ENCODE results near the gene HEY2. TPM values are rescaled to one million over a fixed set of nuclear protein-coding genes. Genes with fewer than 3 reads are reported as not detected.
"Not testable (repeated sequence)": the region's sequence is repeated elsewhere in the genome, so short reads cannot be mapped to it uniquely, and the experiment has no call there.

Gene HEY2
- total RNA-seq, 1 donor from 2014 or later = 57.5 TPM

- intact Hi-C loops (cut with DNase I) = loop anchor here (1.0 to 5.0 kb wide), 3 partner anchors 10 to 166 kb away; partner anchors contain the start of gene HINT3
- peak; percentile 94 for ATAC-seq
- peak; percentile 91 for DNase-seq (ENCODE audit: missing footprints)
Measured at GRCh38 chr6:125790358-125791150, 41.1 kb downstream of the HEY2 start, which contains the start of gene NCOA7. NCOA7 (plus strand) TSS chr6:125790960; CDS start chr6:125815355, 24,395 bp downstream.

GRCh38 chr6:125791151-125791819 is 41.9 kb downstream of the HEY2 start:
- intact Hi-C loops (cut with DNase I) = loop anchor here (2.0 to 5.0 kb wide), 2 partner anchors 56 to 166 kb away; partner anchors contain the start of gene HINT3
- no peak for DNase-seq (ENCODE audit: missing footprints)
- ATAC-seq = peak; percentile 45

GRCh38 chr6:125791820-125792165 is 42.4 kb downstream of the HEY2 start:
- ATAC-seq = no peak
- intact Hi-C loops (cut with DNase I) = loop anchor here (2.0 to 5.0 kb wide), 2 partner anchors 56 to 165 kb away; partner anchors contain the start of gene HINT3
- DNase-seq (ENCODE audit: missing footprints) = no peak

GRCh38 chr6:125792172-125792571 is 42.7 kb downstream of the HEY2 start:
- intact Hi-C loops (cut with DNase I) = loop anchor here (5.0 kb wide), 1 partner anchor 55 kb away; no protein-coding TSS in a partner anchor
- ATAC-seq = no peak

GRCh38 chr6:125792680-125793079 is 43.2 kb downstream of the HEY2 start:
- ATAC-seq = no peak
- intact Hi-C loops (cut with DNase I) = loop anchor here (5.0 kb wide), 1 partner anchor 55 kb away; no protein-coding TSS in a partner anchor
- no peak for DNase-seq (ENCODE audit: missing footprints)

More at GRCh38 chr6:125792172-125792571, 42.7 kb downstream of the HEY2 start:
- DNase-seq (ENCODE audit: missing footprints) = no peak

GRCh38 chr6:125793280-125793679 is 43.8 kb downstream of the HEY2 start:
- no peak for DNase-seq (ENCODE audit: missing footprints)
- no peak for ATAC-seq
- intact Hi-C loops (cut with DNase I) = loop anchor here (5.0 kb wide), 1 partner anchor 54 kb away; no protein-coding TSS in a partner anchor

GRCh38 chr6:125793863-125794262 is 44.4 kb downstream of the HEY2 start:
- ATAC-seq (no peak), DNase-seq (ENCODE audit: missing footprints) (no peak)
- intact Hi-C loops (cut with DNase I) = loop anchor here (5.0 kb wide), 1 partner anchor 53 kb away; no protein-coding TSS in a partner anchor

- ATAC-seq (no peak), DNase-seq (ENCODE audit: missing footprints) (no peak)
- intact Hi-C loops (cut with DNase I) = loop anchor here (5.0 kb wide), 1 partner anchor 53 kb away; no protein-coding TSS in a partner anchor
Measured at GRCh38 chr6:125794342-125795137, 45.1 kb downstream of the HEY2 start.

GRCh38 chr6:125795301-125795700 is 45.9 kb downstream of the HEY2 start:
- no peak for DNase-seq (ENCODE audit: missing footprints)
- no peak for ATAC-seq
- intact Hi-C loops (cut with DNase I) = no loop called here

GRCh38 chr6:125797120-125797885 is 47.9 kb downstream of the HEY2 start:
- no peak for ATAC-seq

GRCh38 chr6:125797886-125798444 is 48.5 kb downstream of the HEY2 start:
- intact Hi-C loops (cut with DNase I) = no loop called here
- no peak for ATAC-seq
- DNase-seq (ENCODE audit: missing footprints) = no peak

More at GRCh38 chr6:125797120-125797885, 47.9 kb downstream of the HEY2 start:
- DNase-seq (ENCODE audit: missing footprints) = no peak
- intact Hi-C loops (cut with DNase I) = no loop called here

GRCh38 chr6:125798734-125799508 is 49.5 kb downstream of the HEY2 start:
- intact Hi-C loops (cut with DNase I) = no loop called here
- ATAC-seq (no peak), DNase-seq (ENCODE audit: missing footprints) (no peak)

GRCh38 chr6:125802383-125802782 is 53.0 kb downstream of the HEY2 start:
- DNase-seq (ENCODE audit: missing footprints) (no peak), ATAC-seq (no peak)
- intact Hi-C loops (cut with DNase I) = no loop called here

GRCh38 chr6:125802943-125803377 is 53.5 kb downstream of the HEY2 start:
- peak; percentile 13 for ATAC-seq
- intact Hi-C loops (cut with DNase I) = no loop called here

GRCh38 chr6:125804264-125804663 is 54.8 kb downstream of the HEY2 start:
- intact Hi-C loops (cut with DNase I) = no loop called here
- no peak for ATAC-seq
- no peak for DNase-seq (ENCODE audit: missing footprints)

More at GRCh38 chr6:125802943-125803377, 53.5 kb downstream of the HEY2 start:
- no peak for DNase-seq (ENCODE audit: missing footprints)

- ATAC-seq; intact Hi-C loops (cut with DNase I); DNase-seq (ENCODE audit: missing footprints): not testable (repeated sequence)
Measured at GRCh38 chr6:125804866-125805425, 55.5 kb downstream of the HEY2 start.

GRCh38 chr6:125806813-125807212 is 57.4 kb downstream of the HEY2 start:
- no peak for DNase-seq (ENCODE audit: missing footprints)
- no peak for ATAC-seq
- intact Hi-C loops (cut with DNase I) = no loop called here

Data from Right ventricle myocardium inferior (tissue), 1 donor.